Stimulated activated naive CD8-positive, alpha-beta T cell treated with anti-CD3 and anti-CD28 coated beads, Interleukin-15, amount 100 ng/mL, for 72 hours (primary cell): Measurements from ENCODE around the gene COPB2.
A peak's percentile ranks its signal among the peaks of the same experiment; 100 is the strongest.

Experiments
- ATAC-seq: fragments of 150-1000 bp; cut with Tn5 transposase; 2 replicates; pipeline ENCODE4 v1.10.0; 2021; ENCODE audit warnings: mild to moderate bottlenecking, moderate library complexity
- DNase-seq, 2 donors: peaks; one replicate each; pipeline ENCODE4 v3.0.0; 2021 to 2022
- H3K27ac Mint-ChIP-seq, 2 donors: one replicate each; pipeline ENCODE4 v1.8.0; 2022; ENCODE audit warnings: mild to moderate bottlenecking in 2 of 2, mixed read lengths in 2 of 2, moderate library complexity in 2 of 2
- H3K27me3 Mint-ChIP-seq: one replicate; pipeline ENCODE4 v1.8.0; 2022; ENCODE audit warnings: mixed read lengths
- H3K4me1 Mint-ChIP-seq: one replicate; pipeline ENCODE4 v1.8.0; 2022; ENCODE audit warnings: mild to moderate bottlenecking, mixed read lengths
- H3K4me3 Mint-ChIP-seq, 2 donors: one replicate each; pipeline ENCODE4 v1.8.0; 2022; ENCODE audit warnings: mild to moderate bottlenecking in 2 of 2, mixed read lengths in 2 of 2, moderate library complexity in 1 of 2
- H3K9me3 Mint-ChIP-seq, 2 donors: one replicate each; pipeline ENCODE4 v1.8.0; 2022; ENCODE audit warnings: mixed read lengths in 2 of 2

COPB2 gene

GRCh38 chr3:139325551-139325950 lies 63.9 kb downstream of the COPB2 start:
- H3K27ac Mint-ChIP-seq = no peak overlapping the region
- peaks cover 22% of the 10 kb centered on the region for H3K4me1 Mint-ChIP-seq
- DNase-seq = no peak
- H3K27me3 Mint-ChIP-seq = peaks cover 12% of the 10 kb centered on the region
- ATAC-seq = no peak
- no peak overlapping the region for H3K4me3 Mint-ChIP-seq
- H3K9me3 Mint-ChIP-seq = no peaks in the 10 kb centered on the region

DNA sequence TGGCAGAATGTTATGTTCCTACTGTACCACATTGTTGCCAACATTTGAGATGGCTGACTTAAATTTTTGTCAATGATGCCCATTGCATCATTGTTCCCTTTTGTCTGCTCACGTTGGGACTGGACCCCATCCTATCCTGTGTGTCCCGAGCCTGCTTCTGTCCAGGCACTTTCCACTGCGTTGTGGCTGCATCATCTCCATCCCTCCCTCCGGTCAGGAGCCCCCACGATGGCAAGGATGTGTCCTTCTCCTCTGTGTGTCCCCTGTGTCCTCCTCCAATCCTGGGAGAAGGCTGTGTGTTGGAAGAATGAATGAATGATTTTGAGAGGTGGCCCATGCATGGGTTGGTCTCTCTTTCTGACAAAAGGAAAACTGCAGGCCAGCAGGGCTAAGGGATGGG lies 65.0 kb downstream of the COPB2 start:
- DNase-seq (no peak), ATAC-seq (no peak)
- Mint-ChIP-seq H3K27me3 (peaks cover 8% of the 10 kb centered on the region), H3K4me3 (no peak overlapping the region), H3K4me1 (peaks cover 19% of the 10 kb centered on the region), H3K27ac (no peak overlapping the region), H3K9me3 (no peaks in the 10 kb centered on the region)

GRCh38 chr3:139323146-139323545 lies 66.3 kb downstream of the COPB2 start:
- ATAC-seq (no peak), DNase-seq (no peak)
- Mint-ChIP-seq H3K4me1 (peaks cover 5% of the 10 kb centered on the region), H3K9me3 (no peaks in the 10 kb centered on the region), H3K27me3 (peaks cover 8% of the 10 kb centered on the region), H3K4me3 (no peak overlapping the region), H3K27ac (no peak overlapping the region)

DNA sequence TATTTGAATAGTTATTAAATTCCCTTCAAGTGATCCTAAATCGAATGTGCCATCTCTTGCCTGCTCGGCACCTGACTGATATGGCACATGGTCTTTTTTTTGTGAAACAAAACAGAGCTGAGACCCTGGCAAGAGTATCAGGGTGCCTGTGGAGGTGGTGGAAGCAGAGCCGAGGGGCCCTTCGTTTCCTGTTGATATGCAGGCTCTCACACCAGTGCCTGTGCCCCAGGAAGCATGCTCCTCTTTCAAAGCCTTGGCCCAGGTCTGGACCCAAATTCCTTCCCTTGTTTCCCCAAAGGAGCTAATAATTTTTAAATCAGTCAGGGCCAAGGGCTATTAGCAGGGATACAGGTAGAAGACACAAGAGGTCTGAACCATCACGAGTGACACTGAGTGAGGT lies 67.1 kb downstream of the COPB2 start:
- no peak overlapping the region for H3K4me3 Mint-ChIP-seq
- peaks cover 8% of the 10 kb centered on the region for H3K27me3 Mint-ChIP-seq
- H3K27ac Mint-ChIP-seq = no peak overlapping the region
- H3K4me1 Mint-ChIP-seq = no peaks in the 10 kb centered on the region
- H3K9me3 Mint-ChIP-seq = no peaks in the 10 kb centered on the region
- ATAC-seq (no peak), DNase-seq (no peak)

- no peaks in the 10 kb centered on the region for H3K4me1 Mint-ChIP-seq
Measured at GRCh38 chr3:139320551-139321309, 68.7 kb downstream of the COPB2 start.

GRCh38 chr3:139319428-139320402 lies 69.7 kb downstream of the COPB2 start:
- DNase-seq (no peak), ATAC-seq (no peak)
- Mint-ChIP-seq H3K4me1 (no peaks in the 10 kb centered on the region), H3K27me3 (peaks cover 8% of the 10 kb centered on the region), H3K4me3 (no peak overlapping the region), H3K9me3 (no peaks in the 10 kb centered on the region), H3K27ac (peak overlapping the region in 1 of 2 donors; percentile 89)

More at GRCh38 chr3:139320551-139321309, 68.7 kb downstream of the COPB2 start:
- Mint-ChIP-seq H3K4me3 (no peak overlapping the region), H3K27ac (peak overlapping the region in 1 of 2 donors; percentile 67), H3K9me3 (no peaks in the 10 kb centered on the region), H3K27me3 (peaks cover 8% of the 10 kb centered on the region)
- DNase-seq (no peak), ATAC-seq (no peak)

GRCh38 chr3:139318826-139319225 lies 70.6 kb downstream of the COPB2 start:
- Mint-ChIP-seq H3K27me3 (peaks cover 10% of the 10 kb centered on the region), H3K4me3 (no peak overlapping the region), H3K4me1 (no peaks in the 10 kb centered on the region), H3K27ac (no peak overlapping the region), H3K9me3 (no peaks in the 10 kb centered on the region)
- ATAC-seq = no peak
- no peak for DNase-seq

GRCh38 chr3:139318431-139318816 lies 71.0 kb downstream of the COPB2 start:
- no peaks in the 10 kb centered on the region for H3K4me1 Mint-ChIP-seq
- peaks cover 14% of the 10 kb centered on the region for H3K27me3 Mint-ChIP-seq
- ATAC-seq = no peak
- H3K4me3 Mint-ChIP-seq = no peak overlapping the region
- DNase-seq = no peak
- H3K27ac Mint-ChIP-seq = no peak overlapping the region
- H3K9me3 Mint-ChIP-seq = no peaks in the 10 kb centered on the region

DNA sequence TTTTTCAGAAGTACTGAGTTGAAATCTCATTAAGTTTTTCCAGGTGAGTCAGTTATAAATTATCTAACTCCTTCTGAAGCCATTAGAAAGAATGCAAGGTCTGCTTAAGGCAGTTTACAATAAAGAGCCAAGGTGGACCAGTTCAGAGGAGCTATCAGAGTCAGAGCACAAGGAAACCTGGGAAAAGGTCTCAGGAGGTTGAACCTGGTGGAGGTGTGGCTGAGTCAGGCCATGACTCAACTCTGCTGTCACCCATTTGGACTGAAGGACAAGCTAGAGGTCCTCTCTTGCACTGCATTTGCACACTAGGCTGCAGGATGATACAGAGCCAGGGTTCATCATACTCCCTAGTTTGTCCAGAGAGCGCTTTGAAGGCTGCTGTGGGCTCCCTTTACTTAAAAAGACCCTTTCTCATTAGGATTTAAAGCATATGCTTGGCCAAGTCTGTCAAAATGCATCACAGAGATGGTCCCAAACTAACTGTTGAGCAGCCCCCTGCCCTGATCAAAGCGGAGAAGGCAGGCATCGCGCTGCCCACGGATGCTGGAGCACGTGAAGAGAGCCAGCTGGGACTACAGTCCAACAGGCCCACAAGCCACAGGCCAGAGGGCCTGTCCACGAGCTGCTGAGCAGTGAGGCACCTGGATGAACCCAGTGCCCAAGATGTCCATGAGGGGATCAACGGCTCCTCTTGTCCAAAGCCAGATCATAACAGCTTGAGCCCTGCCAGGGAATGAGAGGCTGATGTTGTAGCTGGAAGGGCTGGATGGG lies 71.6 kb downstream of the COPB2 start:
- no peaks in the 10 kb centered on the region for H3K9me3 Mint-ChIP-seq
- H3K4me1 Mint-ChIP-seq = no peaks in the 10 kb centered on the region
- ATAC-seq (no peak), DNase-seq (no peak)
- peaks cover 18% of the 10 kb centered on the region for H3K27me3 Mint-ChIP-seq
- no peak overlapping the region for H3K4me3 Mint-ChIP-seq
- no peak overlapping the region for H3K27ac Mint-ChIP-seq

- no peak overlapping the region for H3K4me3 Mint-ChIP-seq
- peaks cover 18% of the 10 kb centered on the region for H3K27me3 Mint-ChIP-seq
- ATAC-seq (no peak), DNase-seq (no peak)
- no peaks in the 10 kb centered on the region for H3K4me1 Mint-ChIP-seq
- no peaks in the 10 kb centered on the region for H3K9me3 Mint-ChIP-seq
- no peak overlapping the region for H3K27ac Mint-ChIP-seq
Measured at GRCh38 chr3:139317215-139317614, 72.2 kb downstream of the COPB2 start.

GRCh38 chr3:139313921-139314320 lies 75.5 kb downstream of the COPB2 start:
- Mint-ChIP-seq H3K4me3 (no peak overlapping the region), H3K4me1 (no peaks in the 10 kb centered on the region), H3K9me3 (no peaks in the 10 kb centered on the region), H3K27ac (no peak overlapping the region), H3K27me3 (peaks cover 10% of the 10 kb centered on the region)
- DNase-seq (no peak), ATAC-seq (no peak)

DNA sequence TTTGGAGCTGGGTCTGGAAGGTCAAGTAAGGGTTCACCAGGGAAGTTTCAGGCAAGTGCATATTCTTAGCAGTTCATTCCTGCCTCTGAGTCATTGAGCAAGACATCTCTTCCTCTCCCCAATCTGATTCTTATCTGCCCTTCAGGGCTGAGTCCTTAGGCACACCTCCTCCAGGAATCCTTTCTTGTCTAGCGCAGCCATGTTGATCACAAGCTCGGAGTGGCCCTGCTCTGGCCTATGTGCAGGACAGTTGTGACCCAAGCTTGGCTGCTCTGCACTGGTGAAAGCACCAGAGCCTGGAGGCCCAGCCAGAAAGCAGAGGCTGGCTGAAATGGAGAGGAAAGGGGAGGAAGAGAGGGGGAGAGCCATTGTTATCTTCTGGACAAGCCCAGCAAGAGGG lies 76.5 kb downstream of the COPB2 start:
- H3K9me3 Mint-ChIP-seq = no peaks in the 10 kb centered on the region
- H3K27me3 Mint-ChIP-seq = peaks cover 10% of the 10 kb centered on the region
- H3K4me1 Mint-ChIP-seq = no peaks in the 10 kb centered on the region
- ATAC-seq (no peak), DNase-seq (no peak)
- H3K27ac Mint-ChIP-seq = no peak overlapping the region
- H3K4me3 Mint-ChIP-seq = no peak overlapping the region

DNA sequence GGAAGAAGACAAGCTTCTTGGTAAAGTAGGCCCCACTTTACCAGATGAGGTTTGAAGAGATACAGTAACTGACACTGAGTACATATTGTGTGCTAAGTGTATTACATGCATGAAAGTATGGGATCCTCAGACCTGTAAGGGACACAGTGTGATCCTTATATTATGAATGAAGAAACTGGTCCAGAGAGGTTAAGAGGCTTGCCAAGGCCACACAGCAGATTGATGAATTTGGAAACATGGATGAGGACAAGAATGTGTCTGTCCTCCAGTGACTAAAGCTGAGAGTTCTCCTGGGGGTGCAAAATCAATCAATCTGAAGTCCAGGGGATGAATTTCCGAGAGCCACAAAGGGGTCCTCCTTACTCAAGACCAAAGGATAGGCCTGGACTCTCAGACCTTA lies 77.0 kb downstream of the COPB2 start:
- H3K27me3 Mint-ChIP-seq = peaks cover 10% of the 10 kb centered on the region
- ATAC-seq (no peak), DNase-seq (no peak)
- no peaks in the 10 kb centered on the region for H3K9me3 Mint-ChIP-seq
- H3K27ac Mint-ChIP-seq = no peak overlapping the region
- no peak overlapping the region for H3K4me3 Mint-ChIP-seq
- H3K4me1 Mint-ChIP-seq = no peaks in the 10 kb centered on the region

DNA sequence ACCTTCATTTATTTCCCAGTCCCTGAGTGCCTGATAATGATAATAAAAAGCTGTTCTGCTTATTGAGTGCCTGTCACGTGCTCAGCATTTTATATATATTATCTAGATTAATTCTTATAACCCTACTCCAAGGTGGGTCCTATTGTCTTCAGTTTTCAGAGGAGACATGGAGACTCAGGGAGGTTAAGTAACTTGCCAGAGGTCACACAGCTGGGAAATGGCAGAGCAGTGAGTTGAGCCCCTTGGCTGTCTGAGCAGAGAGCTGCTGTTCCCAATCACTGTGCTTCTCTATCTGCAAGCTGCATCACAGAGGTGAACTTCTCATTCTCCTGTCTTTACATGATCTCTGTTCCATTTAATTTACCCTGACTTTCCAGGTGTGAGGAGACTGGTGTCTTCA lies 77.9 kb downstream of the COPB2 start:
- no peak for DNase-seq
- Mint-ChIP-seq H3K9me3 (no peaks in the 10 kb centered on the region), H3K27me3 (peaks cover 10% of the 10 kb centered on the region), H3K4me1 (no peaks in the 10 kb centered on the region), H3K27ac (no peak overlapping the region), H3K4me3 (no peak overlapping the region)
- no peak for ATAC-seq

DNA sequence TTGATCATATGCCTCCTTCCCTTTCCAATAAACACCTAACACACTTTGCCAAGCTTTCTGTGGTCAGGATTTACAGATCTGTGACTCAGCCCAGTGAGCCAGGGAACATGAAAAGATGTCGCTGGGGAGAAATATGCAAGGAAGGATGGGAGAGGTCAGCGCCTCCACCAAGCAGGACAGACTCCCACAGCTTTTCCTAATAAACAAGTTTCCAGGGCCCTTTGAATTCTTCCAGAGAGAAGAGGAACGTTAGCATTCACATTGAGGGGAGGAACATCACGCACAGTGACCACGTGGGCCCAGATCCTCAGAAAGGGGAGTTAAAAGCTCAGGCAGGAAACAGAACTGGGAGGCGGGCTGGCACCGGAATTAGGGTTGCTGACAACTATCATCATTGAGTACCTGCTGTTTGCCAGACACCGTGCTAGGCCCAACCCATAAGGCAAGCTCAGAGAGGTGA lies 78.9 kb downstream of the COPB2 start:
- H3K27me3 Mint-ChIP-seq = peaks cover 10% of the 10 kb centered on the region
- no peaks in the 10 kb centered on the region for H3K9me3 Mint-ChIP-seq
- DNase-seq = no peak
- H3K27ac Mint-ChIP-seq = no peak overlapping the region
- no peaks in the 10 kb centered on the region for H3K4me1 Mint-ChIP-seq
- ATAC-seq = no peak
- no peak overlapping the region for H3K4me3 Mint-ChIP-seq
